ENCODE results near the gene PUS1.

GRCh38 chr12:131910302-131911027 lies 18.6 kb upstream of the PUS1 start:
- TF ChIP-seq POLR2AphosphoS5 (IDR thresholded peaks at IDR 0.05; ENCODE audit: low read depth, low read length) = no peak
- no peak for TF ChIP-seq POLR2A (IDR thresholded peaks at IDR 0.05; ENCODE audit: low read depth, low read length)
- no peak for TF ChIP-seq TAF1 (IDR thresholded peaks at IDR 0.05; ENCODE audit: borderline replicate concordance, low read depth, low read length)

Data from GM12892 (cell line).